Esophagus (tissue), 2 donors: ENCODE data around the gene IPO4. TPM values are rescaled to one million over a fixed set of nuclear protein-coding genes. Genes with fewer than 3 reads are reported as not detected.
A peak's percentile ranks its signal among the peaks of the same experiment; 100 is the strongest.
"Not testable (repeated sequence)": the region's sequence is repeated elsewhere in the genome, so short reads cannot be mapped to it uniquely, and the experiment has no call there.

Source experiments
- H3K27ac ChIP-seq, 2 donors: one replicate each; pipeline ENCODE4 v1.5.1; 2013; ENCODE audit warnings: low read depth in 2 of 2, mild to moderate bottlenecking in 2 of 2, inconsistent platforms in 1 of 2, low read length in 1 of 2, moderate library complexity in 1 of 2
- H3K27me3 ChIP-seq, 2 donors: one replicate each; pipeline ENCODE4 v1.6.1; 2013; ENCODE audit warnings: low read length in 2 of 2, control low read depth in 1 of 2, mild to moderate bottlenecking in 1 of 2; ENCODE audit not compliant: insufficient read depth in 2 of 2, control insufficient read depth in 1 of 2
- H3K36me3 ChIP-seq, 2 donors: one replicate each; pipeline ENCODE4 v1.6.1; 2013; ENCODE audit warnings: low read length in 1 of 2; ENCODE audit not compliant: control insufficient read depth in 2 of 2, insufficient read depth in 2 of 2
- H3K4me1 ChIP-seq, 2 donors: one replicate each; pipeline ENCODE4 v1.6.1; 2013; ENCODE audit warnings: low read length in 1 of 2; ENCODE audit not compliant: control insufficient read depth in 2 of 2, insufficient read depth in 2 of 2
- H3K4me3 ChIP-seq, 2 donors: one replicate each; pipeline ENCODE4 v1.5.1; 2013; ENCODE audit warnings: low read length in 2 of 2, mild to moderate bottlenecking in 2 of 2, low read depth in 1 of 2, moderate library complexity in 1 of 2
- H3K9me3 ChIP-seq, 2 donors: one replicate each; pipeline ENCODE4 v1.6.1; 2013; ENCODE audit warnings: mild to moderate bottlenecking in 2 of 2, low read depth in 1 of 2, low read length in 1 of 2, moderate library complexity in 1 of 2; ENCODE audit not compliant: control insufficient read depth in 2 of 2, insufficient read depth in 1 of 2
- WGBS, 2 donors: extraction: QIAGEN DNeasy Blood & Tissue Kit; methylation state at CpG; one replicate each; pipeline ENCODE4 v1.1.7; 2013; 5-methylcytosine and 5-hydroxymethylcytosine counted together
- polyA plus RNA-seq, 2 donors: library from polyadenylated mRNA; stranded (reverse); fragments of 200-250 nt; gene quantifications; one replicate each; pipeline ENCODE4 v1.2.3, GENCODE V29; 2013
- donor health status: healthy with polysubstance abuse.
- donor health status: Bipolar disorder and iron deficiency.

Gene IPO4
- polyA plus RNA-seq, 2 donors, result 12.3 to 23.5 TPM

GRCh38 chr14:24216876-24217275 is 28.3 kb upstream of the IPO4 start:
- H3K4me3 ChIP-seq, H3K27ac ChIP-seq, H3K36me3 ChIP-seq, H3K9me3 ChIP-seq, H3K4me1 ChIP-seq, H3K27me3 ChIP-seq: not testable (repeated sequence)
- 95 to 97% methylated on average over 1 of the region's 1 CpG for WGBS, 2 donors

- Histone ChIP-seq H3K9me3 (no peaks in the 10 kb centered on the region), H3K4me1 (no peaks in the 10 kb centered on the region), H3K27ac (peak overlapping the region in 1 of 2 donors; percentile 99), H3K4me3 (no peak overlapping the region), H3K27me3 (no peaks in the 10 kb centered on the region), H3K36me3 (peaks cover 5 to 6% of the 10 kb centered on the region in 2 donors)
- WGBS, 2 donors, result 84 to 92% methylated on average over 2 of the region's 2 CpGs
Measured at GRCh38 chr14:24216345-24216699, 27.7 kb upstream of the IPO4 start.

- H3K36me3 ChIP-seq, result peaks cover 5 to 8% of the 10 kb centered on the region in 2 donors
- 0 to 1% methylated on average over 40 of the region's 40 CpGs for WGBS, 2 donors
- no peaks in the 10 kb centered on the region for H3K9me3 ChIP-seq
Measured at GRCh38 chr14:24215495-24216344, 27.1 kb upstream of the IPO4 start, which contains the start of gene MDP1. MDP1 (minus strand) TSS chr14:24216066; CDS start chr14:24215955, 111 bp downstream.

GRCh38 chr14:24213866-24214662 is 25.4 kb upstream of the IPO4 start:
- peaks cover 19 to 21% of the 10 kb centered on the region in 2 donors for H3K36me3 ChIP-seq
- peak overlapping the region; percentile 99 to 100 for H3K27ac ChIP-seq
- WGBS, 2 donors, result 88 to 92% methylated on average over 7 of the region's 7 CpGs
- H3K4me3 ChIP-seq, result peak overlapping the region in 1 of 2 donors; percentile 82
- no peaks in the 10 kb centered on the region for H3K27me3 ChIP-seq
- no peaks in the 10 kb centered on the region for H3K9me3 ChIP-seq
- no peaks in the 10 kb centered on the region for H3K4me1 ChIP-seq

More at GRCh38 chr14:24215495-24216344, 27.1 kb upstream of the IPO4 start, which contains the start of gene MDP1:
- Histone ChIP-seq H3K27me3 (no peaks in the 10 kb centered on the region), H3K4me3 (peak within 1 kb of the TSS; percentile 61 to 67), H3K27ac (peak within 1 kb of the TSS; percentile 92 to 99), H3K4me1 (no peaks in the 10 kb centered on the region)

GRCh38 chr14:24212924-24213865 is 24.6 kb upstream of the IPO4 start, which contains the start of gene CHMP4A:
CHMP4A (minus strand) TSS chr14:24213488; CDS start chr14:24213439, 49 bp downstream.
- Histone ChIP-seq H3K27ac (peak within 1 kb of the TSS; percentile 99 to 100), H3K27me3 (no peaks in the 10 kb centered on the region), H3K4me1 (no peaks in the 10 kb centered on the region), H3K9me3 (no peaks in the 10 kb centered on the region), H3K36me3 (peaks cover 19 to 20% of the 10 kb centered on the region in 2 donors), H3K4me3 (peak within 1 kb of the TSS; percentile 75 to 82)
- WGBS, 2 donors, result 0 to 1% methylated on average over 44 to 53 of the region's 53 CpGs

- no peaks in the 10 kb centered on the region for H3K4me1 ChIP-seq
- no peak overlapping the region for H3K4me3 ChIP-seq
- no peaks in the 10 kb centered on the region for H3K9me3 ChIP-seq
- peaks cover 23 to 24% of the 10 kb centered on the region in 2 donors for H3K36me3 ChIP-seq
- H3K27me3 ChIP-seq, result no peaks in the 10 kb centered on the region
- 89 to 93% methylated on average over 6 of the region's 6 CpGs for WGBS, 2 donors
- peak overlapping the region in 1 of 2 donors; percentile 10 for H3K27ac ChIP-seq
Measured at GRCh38 chr14:24211311-24211710, 22.7 kb upstream of the IPO4 start.

GRCh38 chr14:24207625-24208024 is 19.0 kb upstream of the IPO4 start:
- Histone ChIP-seq H3K36me3 (peaks cover 23 to 26% of the 10 kb centered on the region in 2 donors), H3K4me1 (no peaks in the 10 kb centered on the region), H3K4me3 (no peak overlapping the region), H3K27ac (no peak overlapping the region), H3K9me3 (no peaks in the 10 kb centered on the region), H3K27me3 (no peaks in the 10 kb centered on the region)
- 99 to 100% methylated on average over 2 of the region's 2 CpGs for whole genome bisulfite sequencing, 2 donors

- H3K27me3 ChIP-seq, result no peaks in the 10 kb centered on the region
- no peak overlapping the region for H3K27ac ChIP-seq
- no peaks in the 10 kb centered on the region for H3K4me1 ChIP-seq
- H3K36me3 ChIP-seq, result peaks cover 23 to 26% of the 10 kb centered on the region in 2 donors
- H3K4me3 ChIP-seq, result no peak overlapping the region
- H3K9me3 ChIP-seq, result no peaks in the 10 kb centered on the region
- WGBS, 2 donors, result 92 to 93% methylated on average over 5 of the region's 5 CpGs
Measured at GRCh38 chr14:24207104-24207551, 18.5 kb upstream of the IPO4 start.
